Liver (tissue), 9 donors: ENCODE data around the gene DEPDC5. TPM values are rescaled to one million over a fixed set of nuclear protein-coding genes. Genes with fewer than 3 reads are reported as not detected.

ENCODE experiments used
- DNase-seq: peaks from one replicate; pipeline ENCODE4 v3.0.0-alpha.2; 2017; ENCODE audit warnings: low spot score
- H3K27ac ChIP-seq, 2 donors: one replicate each; pipeline ENCODE4 v1.7.0; 2013; ENCODE audit warnings: inconsistent platforms in 2 of 2, low read length in 2 of 2, control low read depth in 1 of 2, low read depth in 1 of 2, mild to moderate bottlenecking in 1 of 2
- H3K27me3 ChIP-seq, 4 donors: one replicate each; pipeline versions ENCODE4 v1.6.1 to v1.7.0; 2013; ENCODE audit warnings: low read length in 3 of 4, inconsistent platforms in 1 of 4, mild to moderate bottlenecking in 1 of 4, moderate library complexity in 1 of 4; ENCODE audit not compliant: control insufficient read depth in 4 of 4, insufficient read depth in 4 of 4
- H3K36me3 ChIP-seq, 4 donors: one replicate each; pipeline versions ENCODE4 v1.6.1 to v1.7.0; 2013; ENCODE audit warnings: low read length in 3 of 4, mild to moderate bottlenecking in 3 of 4, low read depth in 1 of 4, moderate library complexity in 1 of 4; ENCODE audit not compliant: control insufficient read depth in 4 of 4, insufficient read depth in 3 of 4
- H3K4me1 ChIP-seq, 4 donors: one replicate each; pipeline versions ENCODE4 v1.6.1 to v1.7.0; 2013; ENCODE audit warnings: low read length in 3 of 4, mild to moderate bottlenecking in 3 of 4, moderate library complexity in 1 of 4; ENCODE audit not compliant: control insufficient read depth in 4 of 4, insufficient read depth in 4 of 4
- H3K4me3 ChIP-seq, 3 donors: one replicate each; pipeline versions ENCODE4 v1.6.1 to v1.7.0; 2013; ENCODE audit warnings: low read length in 3 of 3, control low read depth in 1 of 3, low read depth in 1 of 3, mild to moderate bottlenecking in 1 of 3
- H3K9ac ChIP-seq, 2 donors: one replicate each; pipeline ENCODE4 v1.7.0; 2013; ENCODE audit warnings: low read length in 2 of 2, mild to moderate bottlenecking in 2 of 2, moderate library complexity in 2 of 2, control low read depth in 1 of 2, low read depth in 1 of 2
- H3K9me3 ChIP-seq, 4 donors: one replicate each; pipeline versions ENCODE4 v1.6.1 to v1.7.0; 2013; ENCODE audit warnings: low read length in 3 of 4; ENCODE audit not compliant: control insufficient read depth in 4 of 4
- ATF3 ChIP-seq: IDR thresholded peaks from 2 replicates; pipeline ENCODE4 v1.6.1; 2016; ENCODE audit warnings: antibody characterized with exemption
- CTCF ChIP-seq: fragments of 150-350 bp; IDR thresholded peaks from 2 replicates; pipeline ENCODE4 v1.5.1; 2017; ENCODE audit warnings: improper control_type of control experiment, low read depth, low read length; ENCODE audit not compliant: missing input control
- EGR1 ChIP-seq, 2 donors: IDR thresholded peaks; 2 replicates each; pipeline ENCODE4 v1.6.1; 2016 to 2018; ENCODE audit warnings: antibody characterized with exemption in 2 of 2, low read depth in 2 of 2
- FOXA2 ChIP-seq: IDR thresholded peaks from 2 replicates; pipeline ENCODE4 v1.6.1; 2016; ENCODE audit warnings: antibody characterized with exemption
- GABPA ChIP-seq, 2 donors: IDR thresholded peaks in 1 of 2; conservative IDR thresholded peaks in 1 of 2; 2 replicates each; pipeline ENCODE4 v1.6.1; 2016; ENCODE audit warnings: antibody characterized with exemption in 2 of 2, mild to moderate bottlenecking in 1 of 2, moderate library complexity in 1 of 2
- HNF4A ChIP-seq, 2 donors: conservative IDR thresholded peaks; 2 replicates each; pipeline ENCODE4 v1.6.1; 2016; ENCODE audit warnings: antibody characterized with exemption in 2 of 2, mild to moderate bottlenecking in 2 of 2
- HNF4G ChIP-seq: IDR thresholded peaks from 2 replicates; pipeline ENCODE4 v1.6.1; 2016; ENCODE audit warnings: antibody characterized with exemption
- JUND ChIP-seq, 2 donors: IDR thresholded peaks; 2 replicates each; pipeline ENCODE4 v1.6.1; 2016; ENCODE audit warnings: antibody characterized with exemption in 2 of 2
- MAX ChIP-seq: IDR thresholded peaks from 2 replicates; pipeline ENCODE4 v1.6.1; 2016; ENCODE audit warnings: antibody characterized with exemption
- RAD21 ChIP-seq, 2 donors: IDR thresholded peaks; 2 replicates each; pipeline ENCODE4 v1.6.1; 2016; ENCODE audit warnings: antibody characterized with exemption in 2 of 2, mild to moderate bottlenecking in 2 of 2
- REST ChIP-seq: IDR thresholded peaks from 2 replicates; pipeline ENCODE4 v1.6.1; 2016; ENCODE audit warnings: antibody characterized with exemption, mild to moderate bottlenecking
- RXRA ChIP-seq, 2 donors: IDR thresholded peaks; 2 replicates each; pipeline ENCODE4 v1.6.1; 2017 to 2018; ENCODE audit warnings: antibody characterized with exemption in 2 of 2, mild to moderate bottlenecking in 1 of 2
- TAF1 ChIP-seq: conservative IDR thresholded peaks from 2 replicates; pipeline ENCODE4 v1.6.1; 2016; ENCODE audit warnings: antibody characterized with exemption, mild to moderate bottlenecking
- ZBTB33 ChIP-seq: IDR thresholded peaks from 2 replicates; pipeline ENCODE4 v1.6.1; 2016; ENCODE audit warnings: antibody characterized with exemption
- WGBS: extraction: QIAGEN DNeasy Blood & Tissue Kit; methylation state at CpG from one replicate; pipeline ENCODE4 v1.1.7; 2013; 5-methylcytosine and 5-hydroxymethylcytosine counted together
- polyA plus RNA-seq, 2 donors: library from polyadenylated mRNA; stranded (reverse) in 1 of 2; unstranded in 1 of 2; fragments of 200-250 nt in 1 of 2; fragments of >200 nt in 1 of 2; fragmentation: Nextera tagmentation in 1 of 2; extraction: Ambion mirVana in 1 of 2; gene quantifications; one replicate each; pipeline versions ENCODE4 v1.2.1 to v1.2.3, GENCODE V29; 2013 to 2015
- total RNA-seq, 2 donors: library from RNA; depleted of rRNA; stranded (reverse); fragments of >200 nt; gene quantifications; one replicate each; pipeline ENCODE4 v1.2.3, GENCODE V29; 2014
- donor health status: healthy.
- donor health status: healthy.
- donor health status: healthy.
- donor health status: healthy.
- donor health status: healthy.

DEPDC5 gene
- total and polyA plus RNA-seq, 4 donors: 5.5 to 19.4 (median 12.6) TPM

- Histone ChIP-seq H3K9me3 (no peaks in the 10 kb centered on the region), H3K27me3 (no peaks in the 10 kb centered on the region), H3K9ac (no peak overlapping the region), H3K4me1 (peaks cover 10 to 25% (median 20%) of the 10 kb centered on the region in 4 donors), H3K27ac (no peak overlapping the region), H3K36me3 (peaks cover 0 to 3% (median under 1%) of the 10 kb centered on the region in 4 donors), H3K4me3 (no peak overlapping the region)
- no peak for DNase-seq
- peak in 1 of 2 donors; percentile 6 for TF ChIP-seq RXRA (IDR thresholded peaks at IDR 0.05)
- no peak for TF ChIP-seq TAF1
- TF ChIP-seq HNF4A (conservative IDR thresholded peaks at IDR 0.05): peak; percentile 60 to 74
- no peak for TF ChIP-seq CTCF
- TF ChIP-seq HNF4G: peak; percentile 66
- WGBS: 41% methylated on average over 2 of the region's 2 CpGs
Observed at GRCh38 chr22:31732089-31732829, 21.6 kb upstream of the DEPDC5 start.

- TF ChIP-seq REST (no peak), ZBTB33 (no peak), RXRA (IDR thresholded peaks at IDR 0.05) (no peak), FOXA2 (no peak), MAX (no peak), RAD21 (IDR thresholded peaks at IDR 0.05) (no peak), JUND (IDR thresholded peaks at IDR 0.05) (no peak), EGR1 (IDR thresholded peaks at IDR 0.05; ENCODE audit: low read depth in 2 of 2) (no peak), HNF4G (no peak), ATF3 (no peak), GABPA (IDR thresholded peaks at IDR 0.05 in 1 of 2, conservative IDR thresholded peaks at IDR 0.05 in 1 of 2) (no peak), HNF4A (conservative IDR thresholded peaks at IDR 0.05) (no peak)
- peaks cover 10 to 28% (median 23%) of the 10 kb centered on the region in 4 donors for H3K4me1 ChIP-seq
- no peak for DNase-seq
- H3K27me3 ChIP-seq: no peaks in the 10 kb centered on the region
- peaks cover 0 to 5% (median 2%) of the 10 kb centered on the region in 4 donors for H3K36me3 ChIP-seq
- H3K27ac ChIP-seq: no peak overlapping the region
- no peak overlapping the region for H3K9ac ChIP-seq
- no peak overlapping the region for H3K4me3 ChIP-seq
- 94% methylated on average over 7 of the region's 7 CpGs for WGBS
- no peaks in the 10 kb centered on the region for H3K9me3 ChIP-seq
Observed at GRCh38 chr22:31733580-31734079, 20.2 kb upstream of the DEPDC5 start.
